NB4 (cell line): ENCODE data around the gene RLN2.

ENCODE experiments used
- DNase-seq: peaks from one replicate; pipeline ENCODE4 v3.0.0; 2010; ENCODE audit warnings: low read depth
- H3K4me3 ChIP-seq: one replicate; pipeline ENCODE4 v1.5.1; 2011; ENCODE audit warnings: mild to moderate bottlenecking, low read depth, low read length, moderate library complexity
- MAX ChIP-seq: IDR thresholded peaks from 2 replicates; pipeline ENCODE4 v1.6.1; 2011; ENCODE audit warnings: low read depth, low read length
- MYC ChIP-seq: IDR thresholded peaks from 2 replicates; pipeline ENCODE4 v1.6.1; 2011; ENCODE audit warnings: low read depth, low read length
- POLR2A ChIP-seq: IDR thresholded peaks from 2 replicates; pipeline ENCODE4 v1.6.1; 2011; ENCODE audit warnings: mild to moderate bottlenecking; ENCODE audit not compliant: insufficient read length; ENCODE audit errors: extremely low read depth
- TF ChIP-seq, protein P1 (sequence below): IDR thresholded peaks from one replicate; pipeline ENCODE4 v1.5.1; 2012; ENCODE audit warnings: low read depth, low read length

Gene RLN2

GRCh38 chr9:5305741-5306140 lies 1.2 kb upstream of the RLN2 start:
- DNase-seq = no peak
- H3K4me3 ChIP-seq = no peak overlapping the region
- TF ChIP-seq, protein P1, sequence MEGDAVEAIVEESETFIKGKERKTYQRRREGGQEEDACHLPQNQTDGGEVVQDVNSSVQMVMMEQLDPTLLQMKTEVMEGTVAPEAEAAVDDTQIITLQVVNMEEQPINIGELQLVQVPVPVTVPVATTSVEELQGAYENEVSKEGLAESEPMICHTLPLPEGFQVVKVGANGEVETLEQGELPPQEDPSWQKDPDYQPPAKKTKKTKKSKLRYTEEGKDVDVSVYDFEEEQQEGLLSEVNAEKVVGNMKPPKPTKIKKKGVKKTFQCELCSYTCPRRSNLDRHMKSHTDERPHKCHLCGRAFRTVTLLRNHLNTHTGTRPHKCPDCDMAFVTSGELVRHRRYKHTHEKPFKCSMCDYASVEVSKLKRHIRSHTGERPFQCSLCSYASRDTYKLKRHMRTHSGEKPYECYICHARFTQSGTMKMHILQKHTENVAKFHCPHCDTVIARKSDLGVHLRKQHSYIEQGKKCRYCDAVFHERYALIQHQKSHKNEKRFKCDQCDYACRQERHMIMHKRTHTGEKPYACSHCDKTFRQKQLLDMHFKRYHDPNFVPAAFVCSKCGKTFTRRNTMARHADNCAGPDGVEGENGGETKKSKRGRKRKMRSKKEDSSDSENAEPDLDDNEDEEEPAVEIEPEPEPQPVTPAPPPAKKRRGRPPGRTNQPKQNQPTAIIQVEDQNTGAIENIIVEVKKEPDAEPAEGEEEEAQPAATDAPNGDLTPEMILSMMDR = no peak
- TF ChIP-seq MYC (no peak), MAX (no peak), POLR2A (no peak)

DNA sequence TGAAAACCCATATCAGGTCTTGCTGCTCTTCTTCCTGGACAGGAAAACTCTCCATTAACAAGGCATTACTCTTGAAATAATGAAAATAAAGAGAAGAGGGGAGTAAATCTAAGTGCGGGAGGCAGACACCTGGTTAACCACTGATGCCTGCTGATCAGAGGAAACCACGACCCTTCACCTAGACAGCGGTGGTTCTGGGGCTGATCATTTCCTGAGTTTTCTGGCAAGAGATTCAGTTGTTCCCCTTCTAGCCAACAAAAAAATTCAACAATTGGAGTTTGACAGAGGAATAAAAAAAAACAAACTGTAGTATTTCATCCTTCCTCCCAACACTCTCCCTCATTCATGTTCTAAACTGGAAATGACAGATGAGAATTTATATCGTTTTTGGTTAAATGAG lies 3.0 kb downstream of the RLN2 start:
- no peak for TF ChIP-seq MAX
- no peak for TF ChIP-seq POLR2A
- TF ChIP-seq, protein P1 = no peak
- no peak for TF ChIP-seq MYC
- no peak overlapping the region for H3K4me3 ChIP-seq
- DNase-seq = no peak

DNA sequence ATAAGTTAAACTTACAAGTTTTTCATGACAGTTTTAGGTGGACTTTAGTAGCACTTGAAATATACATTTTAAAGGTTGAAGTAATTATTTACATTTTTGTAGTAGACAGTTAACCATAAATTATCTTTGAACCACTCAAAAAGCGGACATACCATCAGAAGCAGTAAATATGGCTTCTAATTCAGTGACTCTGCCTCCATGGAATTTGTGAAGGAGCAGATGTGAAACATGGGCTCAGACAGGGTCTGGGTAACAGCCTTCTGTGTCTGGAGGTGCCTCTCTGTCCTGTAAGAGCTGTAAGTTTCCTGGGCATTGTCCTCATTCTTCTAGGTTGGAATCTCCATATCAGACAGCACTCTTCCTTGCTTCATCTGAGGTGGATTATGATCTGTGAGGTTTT lies 12.4 kb downstream of the RLN2 start:
- no peak overlapping the region for H3K4me3 ChIP-seq
- TF ChIP-seq MAX (no peak), POLR2A (no peak)
- DNase-seq = no peak

- DNase-seq = no peak
- TF ChIP-seq, protein P1 = no peak
- TF ChIP-seq POLR2A = no peak
- no peak for TF ChIP-seq MAX
- no peak for TF ChIP-seq MYC
- H3K4me3 ChIP-seq = no peak overlapping the region
Observed at GRCh38 chr9:5288591-5288990, 15.9 kb downstream of the RLN2 start.

DNA sequence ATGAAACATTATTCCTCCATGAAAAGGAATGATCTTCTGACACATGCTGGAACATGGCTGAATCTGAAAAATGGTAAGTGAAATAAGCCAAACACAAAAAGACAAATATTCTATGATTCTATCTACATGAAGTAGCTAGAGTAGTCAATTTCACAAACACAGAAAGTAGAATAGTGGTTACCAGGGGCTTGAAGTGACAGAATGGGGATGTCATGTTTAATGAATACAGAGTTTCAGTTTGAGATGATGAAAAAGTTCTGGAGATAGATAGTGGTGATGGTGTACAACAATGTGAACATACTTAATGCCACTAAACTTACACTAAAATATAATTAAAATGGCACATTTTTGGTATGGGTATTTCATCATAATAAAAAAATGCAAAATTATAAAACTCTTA lies 18.3 kb downstream of the RLN2 start:
- no peak overlapping the region for H3K4me3 ChIP-seq
- no peak for DNase-seq
- TF ChIP-seq POLR2A (no peak), MYC (no peak), MAX (no peak)
- TF ChIP-seq, protein P1 = no peak

DNA sequence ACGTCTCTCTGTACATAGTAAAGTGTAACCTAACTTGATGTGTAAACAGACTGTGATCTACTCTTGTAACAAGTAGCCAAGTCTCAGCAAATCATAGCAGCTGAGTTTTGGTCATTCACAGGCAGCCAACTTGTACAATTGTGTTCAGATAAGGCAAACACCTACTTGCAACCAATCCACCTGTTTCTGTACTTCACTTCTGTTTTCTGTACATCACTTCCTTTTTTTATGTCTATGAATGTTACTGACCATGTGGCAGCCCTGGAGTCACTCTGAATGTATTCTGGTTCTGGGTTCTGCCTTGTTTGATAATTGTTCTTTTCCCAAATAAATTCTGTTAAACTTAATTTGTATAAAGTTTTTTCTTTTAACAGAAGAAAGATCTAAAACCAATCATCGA lies 26.0 kb downstream of the RLN2 start:
- peak; percentile 23 for DNase-seq
- TF ChIP-seq MAX (peak; percentile 64), POLR2A (no peak), MYC (no peak)
- TF ChIP-seq, protein P1 = no peak
- no peak overlapping the region for H3K4me3 ChIP-seq
